Suprapubic skin (tissue), 3 donors: Measurements from ENCODE around the gene TPM4.

ENCODE experiments used
- CTCF ChIP-seq, 2 donors: fragments of 200-600 bp in 1 of 2; fragments of 450-650 bp in 1 of 2; sonication (generic) in 1 of 2; IDR thresholded peaks; one replicate each; pipeline ENCODE4 v1.5.1; 2016 to 2019; ENCODE audit warnings: antibody characterized with exemption in 2 of 2, mild to moderate bottlenecking in 1 of 2, moderate library complexity in 1 of 2
- POLR2A ChIP-seq, 2 donors: fragments of 450-650 bp; IDR thresholded peaks; one replicate each; pipeline ENCODE4 v1.6.1; 2017; ENCODE audit warnings: antibody characterized with exemption in 2 of 2, mild to moderate bottlenecking in 2 of 2, moderate library complexity in 2 of 2

- TF ChIP-seq POLR2A (IDR thresholded peaks at IDR 0.05) (no peak), CTCF (IDR thresholded peaks at IDR 0.05) (no peak)
These were observed 65.8 kb downstream of the TPM4 start for GRCh38 chr19:16142032-16142580.
